HG03196 (cell line): Measurements from ENCODE around the gene BLVRA.
"Not testable (repeated sequence)": the region's sequence is repeated elsewhere in the genome, so short reads cannot be mapped to it uniquely, and the experiment has no call there.

Experiments used
- ATAC-seq: cut with Tn5 transposase; IDR thresholded peaks from one replicate; pipeline ENCODE4 v1.9.1; 2021; ENCODE audit not compliant: unreplicated experiment

BLVRA gene

DNA sequence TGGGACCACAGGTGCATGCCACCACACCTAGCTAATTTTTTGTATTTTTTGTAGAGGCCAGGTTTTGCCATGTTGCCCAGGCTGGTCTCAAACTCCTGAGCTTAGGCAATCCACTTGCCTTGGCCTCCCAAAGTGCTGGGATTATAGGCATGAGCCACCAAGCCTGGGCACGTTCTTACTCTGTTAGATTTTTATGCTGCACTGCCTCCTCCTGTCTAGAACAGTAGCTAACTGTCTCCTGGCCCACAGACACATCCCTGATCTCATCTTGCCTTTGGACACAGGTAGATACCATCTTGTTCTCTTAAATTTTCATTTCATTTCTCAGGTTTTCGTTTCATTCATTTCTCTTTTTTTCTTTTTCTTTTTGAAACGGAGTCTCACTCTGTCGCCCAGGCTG lies 41.1 kb downstream of the BLVRA start:
- ATAC-seq = no peak

DNA sequence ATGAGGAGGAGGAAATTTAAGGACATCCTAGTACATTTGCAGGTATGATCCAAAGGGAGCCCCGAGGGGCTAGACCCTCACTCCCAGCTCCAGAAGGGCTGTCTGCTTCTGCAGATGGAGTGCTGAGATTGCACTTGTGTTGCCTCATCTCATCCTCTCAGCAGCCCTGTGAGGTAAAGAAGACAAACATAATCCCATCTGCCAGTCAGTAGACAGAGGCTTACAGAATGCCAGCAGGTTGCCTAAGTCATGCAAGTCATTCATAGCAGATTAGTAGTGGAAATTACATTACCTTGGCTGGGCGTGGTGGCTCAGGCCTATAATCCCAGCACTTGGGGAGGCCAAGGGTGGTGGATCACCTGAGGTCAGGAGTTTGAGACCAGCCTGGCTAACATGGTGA lies 45.4 kb downstream of the BLVRA start:
- ATAC-seq = no peak

DNA sequence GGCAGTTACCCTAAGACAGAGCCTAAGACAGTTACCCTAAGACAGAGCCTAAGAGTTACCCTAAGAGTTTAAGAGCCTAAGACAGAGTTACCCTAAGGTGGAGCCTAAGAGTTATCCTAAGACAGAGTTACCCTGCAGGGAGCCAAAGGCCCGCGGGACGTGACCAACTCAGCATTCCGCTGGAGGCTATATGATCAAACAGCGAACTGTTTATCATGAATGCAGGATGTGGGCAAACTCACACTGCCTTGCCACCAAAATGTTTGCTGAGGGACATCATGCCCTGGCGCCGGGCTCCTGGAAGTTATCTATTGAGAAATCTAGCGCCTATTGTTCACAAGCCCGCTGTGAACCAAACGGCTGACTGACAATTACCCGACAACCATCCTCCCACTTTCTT lies 49.9 kb downstream of the BLVRA start:
- ATAC-seq = no peak

DNA sequence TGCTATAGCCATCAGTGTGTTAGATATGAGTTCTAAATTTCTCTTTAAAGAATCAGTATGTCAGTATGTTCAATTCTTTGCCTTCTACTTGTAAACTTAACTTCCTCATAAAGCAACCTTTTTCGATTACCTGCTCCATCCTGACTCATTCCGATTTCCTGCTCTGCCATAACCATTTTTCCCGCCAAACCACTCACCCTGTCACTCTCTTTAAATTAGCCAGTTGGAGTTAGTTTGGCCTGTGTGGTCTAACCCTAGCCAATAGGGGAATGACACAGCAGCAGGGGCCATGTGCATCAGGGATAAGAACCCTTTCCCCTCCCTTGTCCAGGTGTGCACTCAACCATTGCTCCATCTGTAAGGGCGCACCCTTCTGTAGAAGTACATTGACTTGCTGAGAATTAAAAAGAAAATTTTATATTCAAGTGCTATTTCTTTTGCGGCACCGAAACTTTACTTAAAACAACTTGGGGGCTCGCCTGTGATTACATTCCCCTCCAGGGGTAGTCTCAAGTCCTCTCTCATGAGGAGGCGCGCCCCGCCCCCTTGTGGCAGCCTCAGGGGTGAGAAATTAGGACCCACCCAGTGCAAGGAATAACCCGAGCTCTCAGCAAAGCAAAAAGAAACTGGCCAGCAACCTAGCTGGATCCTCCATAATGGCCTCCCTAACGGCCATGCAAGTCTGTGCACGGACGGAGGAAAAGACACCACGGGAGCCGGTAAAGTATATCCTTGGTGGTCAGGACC lies 51.9 kb downstream of the BLVRA start:
- not testable (repeated sequence) for ATAC-seq

DNA sequence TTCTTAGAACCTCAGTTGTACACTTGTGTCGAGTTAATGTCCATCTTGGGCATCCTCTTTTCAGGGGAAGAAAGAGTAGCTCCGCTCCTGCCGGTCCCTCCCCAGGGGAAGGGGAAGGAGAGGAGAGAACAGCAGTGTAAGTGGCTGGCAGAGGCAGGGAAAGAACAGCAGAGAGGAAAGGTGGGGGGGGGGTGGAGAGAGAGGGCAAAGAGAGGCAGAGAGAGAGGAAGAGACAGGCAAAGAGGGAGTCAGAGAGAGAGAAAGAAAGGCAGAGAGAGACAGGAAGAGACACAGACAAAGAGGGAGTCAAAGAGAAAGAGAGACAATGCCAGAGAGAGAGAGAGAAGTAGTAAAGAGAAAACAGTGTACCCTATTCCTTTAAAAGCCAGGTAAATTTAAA lies 56.9 kb downstream of the BLVRA start:
- no peak for ATAC-seq

DNA sequence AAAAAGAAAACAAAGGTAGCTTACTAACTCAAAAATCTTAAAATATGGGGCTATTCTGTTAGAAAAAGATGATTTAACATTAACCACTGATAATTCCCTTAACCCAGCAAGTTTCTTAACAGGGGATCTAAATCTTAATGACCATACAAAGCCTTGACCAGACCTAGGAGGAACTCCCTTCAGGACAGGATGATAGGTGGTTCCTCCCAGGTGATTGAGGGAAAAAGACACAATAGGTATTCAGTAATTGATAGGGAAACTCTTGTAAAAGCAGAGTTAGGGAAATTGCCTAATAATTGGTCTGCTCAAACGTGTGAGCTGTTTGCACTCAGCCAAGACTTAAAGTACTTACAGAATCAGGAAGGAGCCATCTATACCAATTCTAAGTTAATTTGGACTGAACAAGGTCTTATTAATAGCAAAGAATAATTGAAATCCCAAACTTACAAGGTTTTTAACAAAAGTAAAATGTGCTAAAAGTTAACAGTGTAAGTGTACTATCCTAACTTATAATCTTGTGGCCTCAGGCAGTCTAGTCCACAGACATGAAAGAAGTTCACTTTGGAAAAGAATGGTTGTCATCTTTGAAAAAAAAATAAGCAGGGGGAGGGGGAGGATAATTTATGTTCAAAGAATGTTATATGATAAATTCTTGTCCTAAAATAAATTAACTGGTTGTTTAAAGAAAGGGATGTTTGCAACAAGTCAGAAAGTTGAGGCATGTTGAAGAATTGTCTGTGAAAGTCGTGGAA lies 57.7 kb downstream of the BLVRA start:
- ATAC-seq = not testable (repeated sequence)

DNA sequence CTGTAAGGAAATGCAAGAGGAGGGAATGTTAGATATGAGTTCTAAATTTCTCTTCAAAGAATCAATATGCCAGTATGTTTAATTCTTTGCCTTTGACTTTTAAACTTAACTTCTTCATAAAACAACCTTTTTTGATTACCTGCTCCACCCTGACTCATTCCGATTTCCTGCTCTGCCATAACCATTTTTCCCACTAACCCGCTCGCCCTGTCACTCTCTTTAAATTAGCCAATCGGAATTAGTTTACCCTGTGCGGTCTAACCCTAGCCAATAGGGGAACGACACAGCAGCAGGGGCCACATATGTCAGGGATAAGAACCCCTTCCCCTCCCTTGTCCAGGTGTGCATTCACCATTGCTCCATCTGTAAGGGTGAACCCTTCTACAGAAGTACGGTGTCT lies 64.9 kb downstream of the BLVRA start:
- not testable (repeated sequence) for ATAC-seq

DNA sequence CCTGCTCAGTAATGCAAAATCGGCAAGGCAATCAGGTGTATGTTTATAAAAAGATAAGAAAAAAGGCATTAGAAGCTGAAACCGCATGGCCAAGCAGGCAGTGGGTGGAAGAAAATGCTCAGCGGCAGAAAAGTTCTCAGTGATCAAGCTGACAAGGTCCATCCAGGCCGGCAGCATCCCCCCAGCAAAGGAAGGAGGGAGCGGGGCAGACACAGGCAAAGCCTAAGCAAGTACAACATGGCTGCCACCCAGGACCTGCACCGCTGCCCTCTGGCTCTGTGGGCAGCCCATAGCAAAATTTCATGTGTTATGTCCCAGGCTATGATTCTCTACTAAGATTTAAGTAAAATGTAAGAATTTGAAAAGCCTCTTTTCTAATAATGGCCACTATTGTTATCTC lies 65.5 kb downstream of the BLVRA start:
- no peak for ATAC-seq

DNA sequence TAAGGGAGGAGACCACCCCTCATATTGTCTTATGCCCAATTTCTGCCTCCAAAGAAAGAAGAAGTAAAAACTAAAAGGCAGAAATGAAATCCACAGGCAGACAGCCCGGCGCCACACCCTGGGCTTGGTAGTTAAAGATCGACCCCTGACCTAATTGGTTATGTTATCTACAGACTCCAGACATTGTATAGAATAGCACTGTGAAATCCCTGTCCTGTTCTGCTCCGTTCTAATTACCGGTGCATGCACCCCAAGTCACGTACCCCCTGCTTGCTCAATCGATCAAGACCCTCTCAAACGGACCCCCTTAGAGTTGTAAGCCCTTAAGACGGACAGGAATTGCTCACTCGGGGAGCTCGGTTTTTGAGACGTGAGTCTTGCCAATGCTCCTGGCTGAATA lies 66.0 kb downstream of the BLVRA start:
- ATAC-seq = not testable (repeated sequence)

DNA sequence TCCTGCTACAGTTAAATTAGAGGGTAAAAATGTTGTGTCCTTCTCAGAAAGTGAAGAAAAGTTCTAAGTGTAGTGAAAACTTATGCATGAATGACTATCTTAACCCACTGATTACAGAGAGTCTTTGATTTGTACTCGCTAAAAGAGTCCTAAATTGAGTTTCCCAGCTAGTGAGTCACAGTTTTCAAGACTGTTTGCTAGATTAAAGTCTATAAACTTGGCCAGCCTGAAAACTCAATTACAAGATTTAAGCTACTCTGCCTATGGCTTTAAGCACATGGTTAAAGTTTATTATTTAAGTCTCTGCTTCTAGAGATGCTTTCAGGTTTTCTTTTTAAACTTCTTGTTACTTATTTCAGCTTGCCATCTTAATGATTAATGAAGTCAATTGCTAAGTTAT lies 66.5 kb downstream of the BLVRA start:
- ATAC-seq = no peak

DNA sequence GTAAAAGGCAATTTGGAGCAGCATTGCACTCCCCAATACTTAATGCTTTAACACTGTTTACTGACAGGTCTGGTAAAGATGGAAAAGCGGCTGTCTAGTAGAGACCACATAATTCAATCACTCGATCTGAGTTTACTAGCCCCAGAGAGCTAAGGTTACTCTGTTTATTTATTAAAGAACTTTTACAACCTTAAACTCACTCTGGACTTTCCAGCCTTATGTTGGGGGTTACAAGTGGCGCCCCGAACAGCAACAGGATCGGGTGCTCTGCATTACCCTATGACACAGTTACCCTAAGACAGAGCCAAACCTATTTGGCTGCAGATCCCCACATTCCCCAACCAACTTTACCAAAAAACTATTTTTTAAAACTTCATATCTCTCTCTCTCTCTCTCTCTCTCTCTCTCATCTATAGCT lies 66.9 kb downstream of the BLVRA start:
- no peak for ATAC-seq

DNA sequence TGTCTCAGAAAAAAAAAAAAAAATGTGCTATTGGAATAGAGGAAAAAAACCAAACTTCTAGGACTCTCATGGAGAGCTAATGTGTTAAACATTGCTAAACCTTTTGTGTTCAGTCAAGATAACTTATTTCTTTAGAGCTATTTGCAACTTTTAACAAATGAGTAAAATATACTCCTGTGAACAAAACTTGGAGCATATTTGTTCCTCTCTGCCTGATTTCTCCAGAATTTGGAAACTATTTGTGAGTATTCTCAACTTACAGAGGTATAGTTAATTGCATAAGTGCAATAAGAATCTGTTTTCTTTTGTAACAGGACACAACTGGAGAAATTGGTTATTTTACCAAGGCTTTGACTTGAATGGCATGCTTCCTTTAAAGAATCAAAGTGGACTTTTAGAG lies 72.4 kb downstream of the BLVRA start:
- ATAC-seq = not testable (repeated sequence)

DNA sequence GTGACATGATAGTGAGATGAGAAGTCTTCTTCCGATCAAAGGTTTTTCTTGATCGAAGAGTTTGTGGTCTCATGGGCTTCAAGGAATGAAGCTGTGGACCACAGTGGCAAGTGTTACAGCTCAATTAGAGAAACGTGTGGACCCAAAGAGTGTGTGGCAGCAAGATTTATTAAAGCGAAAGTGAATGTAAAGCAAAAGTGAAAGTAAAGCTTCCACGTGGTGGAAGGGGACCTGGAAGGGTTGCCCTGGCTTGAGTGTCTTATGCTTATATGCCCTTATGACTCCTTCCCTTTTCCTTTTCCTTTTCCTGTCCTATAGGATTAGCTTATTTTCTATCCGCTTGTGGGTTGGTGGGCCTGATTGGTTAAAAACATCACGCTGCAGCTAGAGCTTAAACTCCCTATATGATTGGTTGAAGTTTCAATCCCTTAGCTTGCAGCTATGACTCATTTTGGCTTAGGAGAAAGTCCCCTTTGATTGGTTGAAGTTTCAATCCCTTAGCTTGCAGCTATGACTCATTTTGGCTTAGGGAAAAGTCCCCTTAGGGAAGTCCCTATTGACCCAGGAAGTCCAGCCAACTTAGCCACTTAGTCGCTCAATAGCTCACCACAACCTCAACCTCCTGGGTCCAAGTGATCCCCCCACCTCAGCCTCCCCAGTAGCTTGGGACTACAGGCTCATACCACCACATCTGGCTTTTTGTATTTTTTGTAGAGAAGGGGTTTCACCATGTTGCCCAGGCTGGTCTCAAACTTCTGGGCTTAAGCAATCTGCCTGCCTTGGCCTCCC lies 76.2 kb downstream of the BLVRA start:
- peak; percentile 56 for ATAC-seq

DNA sequence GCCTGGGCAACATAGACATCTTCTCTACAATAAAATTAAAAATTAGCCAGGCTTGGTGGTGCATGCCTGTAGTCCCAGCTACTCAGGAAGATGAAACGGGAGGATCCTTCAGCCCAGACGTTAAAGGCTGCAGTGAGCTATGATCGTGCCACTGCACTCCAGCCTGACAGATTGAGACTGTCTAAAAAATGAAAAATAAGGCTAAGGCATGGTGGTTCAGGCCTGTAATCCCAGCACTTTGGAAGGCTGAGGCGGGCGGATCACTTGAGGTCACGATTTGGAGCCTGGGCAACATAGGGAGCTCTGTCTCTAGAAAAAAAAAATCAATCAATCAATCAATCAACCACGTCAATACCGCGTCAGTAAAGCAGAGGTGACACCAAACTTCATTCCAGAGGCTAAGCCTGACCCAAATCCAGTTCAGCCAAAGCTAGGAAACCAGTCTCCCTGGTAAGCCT lies 79.8 kb downstream of the BLVRA start:
- ATAC-seq = no peak

DNA sequence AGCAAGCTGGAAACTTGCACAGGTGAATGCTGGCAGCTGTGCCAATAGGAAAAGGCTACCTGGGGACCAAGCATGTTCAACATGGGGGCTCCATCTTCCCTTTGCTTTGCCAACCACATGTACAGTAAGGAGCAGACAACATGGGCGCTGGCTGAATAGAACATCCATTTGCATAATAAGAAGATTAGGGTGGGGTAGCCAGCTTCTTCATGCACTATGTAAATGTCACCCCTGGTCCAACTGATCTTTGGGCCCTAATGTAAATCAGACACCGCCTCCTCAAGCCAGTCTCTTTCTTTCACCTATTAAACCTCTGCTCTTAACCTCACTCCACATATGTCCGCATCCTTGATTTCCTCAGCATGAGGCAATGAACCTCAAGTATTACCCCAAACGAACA lies 84.8 kb downstream of the BLVRA start:
- ATAC-seq = no peak

DNA sequence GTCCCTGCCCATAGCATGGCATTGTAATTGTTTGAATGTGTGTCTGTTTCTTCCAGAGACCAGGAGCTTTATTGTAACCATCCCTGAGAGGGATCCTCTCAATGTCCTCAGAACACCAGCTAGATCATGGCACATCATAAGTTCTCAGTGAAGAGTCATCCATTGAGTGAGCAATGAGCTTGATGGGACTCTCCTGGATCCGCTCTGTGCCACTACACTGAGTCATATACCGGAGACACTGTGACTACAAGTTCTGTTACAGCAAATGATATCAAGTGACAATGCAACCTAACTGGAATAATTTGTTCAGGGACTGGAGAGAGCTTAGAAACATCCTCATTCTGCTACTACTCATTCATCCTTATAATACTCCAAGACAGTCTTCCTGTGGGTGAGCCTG lies 85.8 kb downstream of the BLVRA start:
- no peak for ATAC-seq

DNA sequence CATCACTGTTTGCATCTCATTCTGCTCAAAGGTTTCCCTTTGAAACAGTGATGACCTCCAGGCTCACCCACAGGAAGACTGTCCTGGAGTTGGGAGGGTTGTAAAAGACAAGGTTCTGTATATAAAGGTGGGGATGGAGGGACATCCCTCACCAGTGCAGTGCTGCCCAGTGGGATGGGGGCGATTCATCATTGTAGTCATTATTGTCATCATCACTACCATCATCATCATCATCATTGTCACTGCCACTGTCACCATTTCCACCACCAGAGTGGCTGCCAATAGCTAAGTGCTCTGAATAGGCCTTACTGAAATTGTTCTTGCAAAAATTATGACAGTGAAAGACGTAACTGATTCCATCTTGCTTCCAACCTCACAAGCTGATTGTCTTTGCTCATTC lies 86.2 kb downstream of the BLVRA start:
- ATAC-seq = no peak

DNA sequence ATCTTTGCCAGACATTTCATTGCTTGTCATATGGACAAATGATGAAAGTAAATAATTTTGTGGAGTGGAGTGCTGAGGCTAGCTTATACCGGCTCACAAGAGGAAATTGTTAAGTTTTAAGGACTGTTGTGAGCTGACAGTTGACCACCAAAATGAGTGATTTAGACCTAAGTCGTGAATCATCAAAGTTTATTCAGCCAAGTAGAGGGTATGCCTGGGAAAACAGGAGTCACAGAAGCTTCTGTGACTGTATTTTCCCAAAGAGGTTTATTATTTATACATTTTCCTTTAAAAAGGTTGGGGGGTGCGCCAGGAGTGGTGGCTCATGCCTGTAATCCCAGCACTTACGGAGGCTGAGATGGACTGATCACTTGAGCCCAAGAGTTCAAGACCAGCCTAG lies 89.0 kb downstream of the BLVRA start:
- ATAC-seq = no peak

DNA sequence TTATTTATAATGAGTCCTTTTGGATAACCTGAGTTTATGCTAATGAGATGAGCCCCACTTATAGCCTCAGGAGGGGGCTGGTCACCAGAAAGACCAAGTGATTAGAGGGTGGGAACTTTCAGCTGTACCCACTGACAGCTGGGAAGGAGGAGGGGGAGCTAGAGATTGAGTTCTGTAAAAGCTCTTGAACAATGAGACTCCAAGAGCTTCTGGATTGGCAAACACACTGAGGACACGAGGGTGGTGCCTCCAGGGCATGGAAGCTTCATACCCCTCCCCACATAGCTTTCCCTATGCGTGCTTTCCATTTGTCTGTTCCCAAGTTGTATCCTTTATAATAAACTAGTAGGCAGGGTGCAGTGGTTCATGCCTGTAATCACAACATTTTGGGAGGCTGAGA lies 90.6 kb downstream of the BLVRA start:
- ATAC-seq = no peak

DNA sequence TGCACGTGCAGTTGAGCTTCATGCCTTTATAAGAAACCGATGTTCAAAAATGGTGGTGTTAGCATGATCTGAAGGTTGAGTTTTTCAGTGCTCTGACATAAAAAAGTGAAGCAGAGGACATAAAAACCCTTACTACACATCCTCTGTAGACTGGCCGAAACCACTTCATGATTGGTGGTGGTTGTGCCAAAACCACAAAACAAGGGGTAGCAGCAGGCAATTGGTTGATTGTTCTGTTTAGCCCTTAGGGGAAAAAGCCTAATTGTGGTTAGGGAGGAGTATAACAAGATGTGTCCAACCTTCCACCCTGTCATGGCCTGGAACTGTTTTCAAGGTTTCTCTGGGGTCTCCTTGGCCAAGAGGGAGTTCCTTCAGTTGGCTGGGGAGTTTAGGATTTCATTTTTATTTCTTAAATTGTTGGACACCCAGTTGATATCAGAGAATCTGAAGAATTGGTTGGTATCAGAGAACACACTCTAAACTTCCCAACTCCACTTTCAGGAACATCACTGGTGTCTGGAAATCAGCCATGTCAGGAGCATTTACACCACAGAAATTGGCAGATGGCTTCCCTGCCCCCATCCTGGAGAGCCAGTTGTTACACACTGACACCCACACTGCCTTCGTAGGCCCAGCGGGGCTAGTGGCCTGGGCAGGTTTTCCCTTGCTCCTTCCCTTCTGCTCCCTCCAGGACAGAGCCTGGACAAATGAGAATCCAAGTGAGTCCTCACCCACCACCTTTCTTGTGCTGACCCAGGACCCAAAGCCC lies 92.1 kb downstream of the BLVRA start:
- no peak for ATAC-seq

DNA sequence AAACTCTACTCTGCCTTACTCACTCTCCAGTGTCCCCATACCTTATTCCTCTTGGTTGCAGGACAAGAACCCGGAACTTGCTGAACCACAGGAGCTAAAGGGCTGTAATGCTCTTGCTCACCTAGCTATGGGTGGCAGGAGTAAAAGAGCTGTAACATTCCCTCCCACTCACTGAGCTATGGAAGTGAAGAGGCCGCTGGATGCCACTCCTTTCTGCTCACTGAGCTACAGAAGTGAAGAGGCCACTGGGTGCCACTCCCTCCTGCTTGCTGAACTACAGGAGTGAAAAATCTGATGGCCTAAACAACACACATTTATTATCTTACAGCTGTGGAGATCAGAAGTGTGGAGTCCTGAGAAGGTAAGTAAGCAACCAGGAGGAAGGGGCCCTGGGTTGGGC lies 93.3 kb downstream of the BLVRA start:
- ATAC-seq = no peak
